ENCODE results near the gene IFRD2.

Gene IFRD2, protein sequence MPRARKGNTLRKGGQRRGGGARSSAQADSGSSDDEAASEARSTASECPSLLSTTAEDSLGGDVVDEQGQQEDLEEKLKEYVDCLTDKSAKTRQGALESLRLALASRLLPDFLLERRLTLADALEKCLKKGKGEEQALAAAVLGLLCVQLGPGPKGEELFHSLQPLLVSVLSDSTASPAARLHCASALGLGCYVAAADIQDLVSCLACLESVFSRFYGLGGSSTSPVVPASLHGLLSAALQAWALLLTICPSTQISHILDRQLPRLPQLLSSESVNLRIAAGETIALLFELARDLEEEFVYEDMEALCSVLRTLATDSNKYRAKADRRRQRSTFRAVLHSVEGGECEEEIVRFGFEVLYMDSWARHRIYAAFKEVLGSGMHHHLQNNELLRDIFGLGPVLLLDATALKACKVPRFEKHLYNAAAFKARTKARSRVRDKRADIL

DNA sequence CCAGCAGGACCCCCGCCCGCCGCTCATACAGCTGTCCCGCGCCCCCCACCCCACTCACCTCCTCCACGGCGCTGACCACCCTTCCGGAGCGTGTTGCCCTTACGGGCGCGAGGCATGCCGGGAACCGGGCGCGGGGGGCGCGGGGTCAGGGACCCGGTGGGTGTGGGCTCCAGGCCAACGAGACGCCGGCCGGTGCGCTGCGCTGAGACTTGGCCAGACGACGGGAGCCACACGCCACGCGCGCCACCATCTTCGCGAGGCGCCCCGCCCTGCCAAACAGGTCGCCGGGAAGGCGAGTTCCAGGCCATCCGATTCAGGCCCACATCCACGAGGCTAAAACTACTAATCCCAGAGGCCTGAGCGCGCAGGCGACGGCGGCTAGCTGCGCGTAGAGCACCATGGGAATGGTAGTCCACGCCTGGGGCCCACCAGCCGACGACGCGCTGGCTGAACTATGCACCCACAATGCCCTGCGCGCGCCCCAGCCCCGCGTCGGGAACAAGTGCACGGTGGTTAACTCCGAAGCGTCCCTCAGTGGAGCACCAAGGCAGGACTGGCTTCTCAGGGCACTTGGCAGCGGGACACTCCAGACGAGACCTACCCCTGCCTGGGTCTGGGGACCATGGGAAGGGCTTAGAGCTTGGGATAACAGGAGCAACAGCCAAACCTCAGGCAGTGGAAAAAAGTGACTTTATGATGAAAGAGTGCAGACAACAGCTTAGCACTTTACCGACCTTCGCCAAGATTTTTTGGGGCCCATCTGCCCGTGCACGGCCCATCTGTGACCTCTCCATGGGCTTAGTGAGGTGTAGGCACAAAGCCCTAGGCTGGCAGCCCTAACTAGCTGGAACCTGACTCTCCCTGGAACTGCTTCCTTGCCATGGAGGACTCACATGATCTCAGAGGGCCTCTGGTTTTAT lies at the start of gene IFRD2:
Gene IFRD2 (minus strand): TSS at position 271 of the 920 bp plus-strand sequence. CDS start 155 bp downstream, at position 116.
- Histone ChIP-seq H3K4me1 (ENCODE audit: control insufficient read depth, insufficient read depth, low read length) (peaks cover 13% of the 10 kb centered on the region), H3K9ac (ENCODE audit: low read length) (peak within 1 kb of the TSS; percentile 57), H3K27me3 (ENCODE audit: control insufficient read depth, insufficient read depth, low read length) (no peaks in the 10 kb centered on the region), H3K4me3 (ENCODE audit: low read length) (peak within 1 kb of the TSS; percentile 75), H3K27ac (ENCODE audit: low read depth, low read length) (peak within 1 kb of the TSS; percentile 95), H3K36me3 (ENCODE audit: control insufficient read depth, insufficient read depth, low read length) (peaks cover 15% of the 10 kb centered on the region)

DNA sequence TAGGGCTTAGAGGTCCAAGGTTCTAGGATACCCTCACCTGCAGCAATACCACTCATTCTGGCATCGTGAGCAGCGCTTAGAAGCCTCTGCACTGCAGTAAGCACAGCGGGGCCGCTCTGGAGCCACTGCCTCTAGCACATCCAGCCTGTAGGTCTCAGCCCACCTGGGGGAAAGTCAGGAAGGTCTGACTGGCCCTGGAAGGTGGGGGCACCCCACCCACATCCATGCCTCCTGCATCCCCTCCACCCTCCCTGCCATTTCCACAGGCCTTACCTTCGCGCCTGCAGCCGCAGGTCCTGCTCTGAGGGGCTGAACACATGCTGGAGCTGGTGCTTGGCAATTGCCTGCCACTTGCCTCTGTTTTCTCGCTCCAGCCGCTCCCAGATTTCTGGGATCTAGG lies 49.3 kb upstream of the IFRD2 start:
- Histone ChIP-seq H3K9ac (ENCODE audit: low read length) (no peak overlapping the region), H3K4me1 (ENCODE audit: control insufficient read depth, insufficient read depth, low read length) (peaks cover 4% of the 10 kb centered on the region), H3K36me3 (ENCODE audit: control insufficient read depth, insufficient read depth, low read length) (no peaks in the 10 kb centered on the region), H3K27me3 (ENCODE audit: control insufficient read depth, insufficient read depth, low read length) (no peaks in the 10 kb centered on the region), H3K4me3 (ENCODE audit: low read length) (peak overlapping the region; percentile 76), H3K27ac (ENCODE audit: low read depth, low read length) (no peak overlapping the region)

DNA sequence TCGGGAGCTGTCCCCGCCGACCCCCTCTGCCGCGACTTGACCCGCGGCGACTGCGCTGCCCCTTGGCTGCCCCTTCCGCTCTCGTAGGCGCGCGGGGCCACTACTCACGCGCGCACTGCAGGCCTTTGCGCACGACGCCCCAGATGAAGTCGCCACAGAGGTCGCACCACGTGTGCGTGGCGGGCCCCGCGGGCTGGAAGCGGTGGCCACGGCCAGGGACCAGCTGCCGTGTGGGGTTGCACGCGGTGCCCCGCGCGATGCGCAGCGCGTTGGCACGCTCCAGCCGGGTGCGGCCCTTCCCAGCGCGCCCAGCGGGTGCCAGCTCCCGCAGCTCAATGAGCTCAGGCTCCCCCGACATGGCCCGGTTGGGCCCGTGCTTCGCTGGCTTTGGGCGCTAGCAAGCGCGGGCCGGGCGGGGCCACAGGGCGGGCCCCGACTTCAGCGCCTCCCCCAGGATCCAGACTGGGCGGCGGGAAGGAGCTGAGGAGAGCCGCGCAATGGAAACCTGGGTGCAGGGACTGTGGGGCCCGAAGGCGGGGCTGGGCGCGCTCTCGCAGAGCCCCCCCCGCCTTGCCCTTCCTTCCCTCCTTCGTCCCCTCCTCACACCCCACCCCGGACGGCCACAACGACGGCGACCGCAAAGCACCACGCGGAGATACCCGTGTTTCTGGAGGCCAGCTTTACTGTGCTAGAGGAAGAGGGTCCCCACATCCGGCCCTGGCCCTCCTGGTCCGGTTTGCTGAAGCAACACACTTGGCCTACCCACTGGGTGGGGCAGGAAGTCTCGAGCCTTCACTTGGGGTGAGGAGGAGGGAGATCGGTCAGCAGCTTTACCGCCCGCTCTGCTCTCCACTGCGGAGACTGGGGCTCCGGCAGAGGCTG lies 48.5 kb upstream of the IFRD2 start, which contains the start of gene RASSF1:
Gene RASSF1 (minus strand): TSS at position 389 of the 882 bp plus-strand sequence. CDS start 31 bp downstream, at position 358.
- no peaks in the 10 kb centered on the region for H3K27me3 ChIP-seq (ENCODE audit: control insufficient read depth, insufficient read depth, low read length)
- peaks cover 7% of the 10 kb centered on the region for H3K4me1 ChIP-seq (ENCODE audit: control insufficient read depth, insufficient read depth, low read length)
- H3K27ac ChIP-seq (ENCODE audit: low read depth, low read length), result peak within 1 kb of the TSS; percentile 67
- H3K4me3 ChIP-seq (ENCODE audit: low read length), result peak within 1 kb of the TSS; percentile 76
- peak within 1 kb of the TSS; percentile 69 for H3K9ac ChIP-seq (ENCODE audit: low read length)
- no peaks in the 10 kb centered on the region for H3K36me3 ChIP-seq (ENCODE audit: control insufficient read depth, insufficient read depth, low read length)

DNA sequence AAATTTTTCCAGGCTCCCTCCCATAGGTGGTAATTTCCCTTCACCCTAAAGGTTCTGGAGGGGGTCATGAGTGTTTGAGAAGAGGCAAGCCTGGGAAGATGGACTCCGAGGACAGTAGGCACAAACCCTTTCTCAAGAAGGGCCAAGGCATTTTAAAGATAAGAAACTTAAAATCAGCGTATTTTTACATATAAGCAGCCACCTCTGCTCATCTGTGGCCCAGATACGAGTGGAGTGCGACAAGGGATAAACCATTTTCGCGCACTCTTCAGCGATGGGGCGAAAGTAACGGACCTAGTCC lies 47.9 kb upstream of the IFRD2 start:
- Histone ChIP-seq H3K4me1 (ENCODE audit: control insufficient read depth, insufficient read depth, low read length) (peaks cover 7% of the 10 kb centered on the region), H3K27me3 (ENCODE audit: control insufficient read depth, insufficient read depth, low read length) (no peaks in the 10 kb centered on the region), H3K4me3 (ENCODE audit: low read length) (peak overlapping the region; percentile 76), H3K27ac (ENCODE audit: low read depth, low read length) (peak overlapping the region; percentile 67), H3K9ac (ENCODE audit: low read length) (peak overlapping the region; percentile 69), H3K36me3 (ENCODE audit: control insufficient read depth, insufficient read depth, low read length) (no peaks in the 10 kb centered on the region)

DNA sequence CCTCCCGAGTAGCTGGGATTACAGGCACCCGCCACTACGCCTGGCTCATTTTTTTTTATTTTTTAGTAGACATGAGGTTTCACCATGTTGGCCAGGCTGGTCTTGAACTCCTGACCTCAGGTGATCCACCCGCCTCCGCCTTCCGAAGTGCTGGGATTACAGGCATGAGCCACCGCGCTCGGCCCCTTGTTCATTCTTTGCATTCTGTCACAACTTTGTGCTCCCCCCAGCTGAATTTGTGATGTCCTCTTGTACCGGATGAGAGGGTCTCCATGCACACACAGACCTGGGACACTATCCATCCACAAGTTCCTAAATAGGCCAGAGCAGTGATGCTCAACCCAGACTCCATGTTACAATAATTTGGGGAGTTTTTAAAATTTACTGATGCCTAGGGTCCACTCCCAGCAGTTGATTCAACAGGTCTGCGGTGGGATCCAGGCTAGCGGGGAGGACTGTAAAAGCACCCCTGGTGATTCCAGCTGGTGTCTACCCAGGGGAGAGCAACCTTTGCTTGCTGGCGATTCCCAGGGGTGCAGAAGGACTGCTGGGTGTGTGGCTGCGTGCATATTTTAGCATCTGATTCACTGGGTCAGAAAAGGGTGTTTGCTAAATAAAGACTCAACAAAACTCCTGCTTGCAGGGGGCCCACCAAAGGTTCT lies 47.4 kb upstream of the IFRD2 start:
- Histone ChIP-seq H3K9ac (ENCODE audit: low read length) (peak overlapping the region; percentile 69), H3K4me3 (ENCODE audit: low read length) (peak overlapping the region; percentile 76), H3K4me1 (ENCODE audit: control insufficient read depth, insufficient read depth, low read length) (peaks cover 7% of the 10 kb centered on the region)

DNA sequence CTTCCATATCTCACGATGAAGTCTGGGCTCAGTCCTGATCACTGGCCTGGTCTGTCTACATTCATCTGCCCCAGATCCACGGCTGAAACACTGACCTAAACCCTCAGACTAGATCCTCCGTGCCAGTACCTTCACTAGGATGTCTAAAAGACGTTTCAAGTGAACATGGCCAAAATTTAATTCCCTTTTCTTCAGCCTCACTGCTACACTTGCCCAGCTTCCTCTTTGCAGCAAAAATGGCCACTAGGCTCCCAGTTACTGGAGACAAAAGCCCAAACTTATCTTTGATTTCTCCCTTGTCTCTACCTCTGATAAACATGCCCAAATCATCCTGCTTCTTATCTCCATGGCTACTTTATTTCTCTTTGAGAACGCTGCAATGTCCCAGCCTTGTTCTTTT lies 46.7 kb upstream of the IFRD2 start:
- Histone ChIP-seq H3K36me3 (ENCODE audit: control insufficient read depth, insufficient read depth, low read length) (no peaks in the 10 kb centered on the region), H3K9ac (ENCODE audit: low read length) (no peak overlapping the region), H3K4me3 (ENCODE audit: low read length) (peak overlapping the region; percentile 45), H3K27me3 (ENCODE audit: control insufficient read depth, insufficient read depth, low read length) (no peaks in the 10 kb centered on the region), H3K27ac (ENCODE audit: low read depth, low read length) (peak overlapping the region; percentile 38), H3K4me1 (ENCODE audit: control insufficient read depth, insufficient read depth, low read length) (peaks cover 7% of the 10 kb centered on the region)

More for the DNA sequence above, 47.4 kb upstream of the IFRD2 start:
- Histone ChIP-seq H3K27ac (ENCODE audit: low read depth, low read length) (peak overlapping the region; percentile 1), H3K36me3 (ENCODE audit: control insufficient read depth, insufficient read depth, low read length) (no peaks in the 10 kb centered on the region), H3K27me3 (ENCODE audit: control insufficient read depth, insufficient read depth, low read length) (no peaks in the 10 kb centered on the region)

DNA sequence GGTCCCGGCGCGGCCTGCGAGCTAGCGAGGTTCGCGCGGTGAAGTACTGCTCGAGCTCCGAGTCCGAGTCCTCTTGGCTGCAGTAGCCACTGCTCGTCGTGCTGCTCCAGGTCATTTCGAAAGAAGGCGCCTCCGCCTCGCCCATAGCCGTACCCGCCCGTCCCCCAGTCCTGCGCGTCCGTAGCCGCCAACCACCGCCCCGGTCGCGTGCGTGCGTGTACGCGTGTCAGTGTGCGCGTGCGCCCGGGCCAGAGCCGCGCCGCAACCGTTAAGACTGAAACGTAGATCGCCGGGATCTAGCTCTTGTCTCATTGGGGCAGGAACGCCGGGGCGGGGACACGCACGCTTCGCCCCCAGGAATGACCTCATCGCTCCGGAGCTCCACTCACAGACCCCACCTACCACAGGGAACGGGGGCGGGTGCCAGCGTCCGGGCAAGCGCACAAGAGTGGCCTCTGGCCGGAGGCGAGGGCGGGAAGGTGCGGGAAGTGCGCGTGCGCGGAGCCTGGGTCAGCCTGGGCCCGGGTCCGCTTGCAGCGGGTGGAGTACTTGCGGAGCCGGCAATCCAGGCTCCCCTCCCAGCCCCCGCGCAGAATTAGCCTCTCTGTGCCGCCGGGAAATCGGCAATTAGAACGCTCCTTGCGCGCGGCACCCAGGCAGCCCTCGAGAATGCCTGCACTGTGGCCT lies 45.1 kb upstream of the IFRD2 start:
- H3K4me1 ChIP-seq (ENCODE audit: control insufficient read depth, insufficient read depth, low read length), result peaks cover 7% of the 10 kb centered on the region

DNA sequence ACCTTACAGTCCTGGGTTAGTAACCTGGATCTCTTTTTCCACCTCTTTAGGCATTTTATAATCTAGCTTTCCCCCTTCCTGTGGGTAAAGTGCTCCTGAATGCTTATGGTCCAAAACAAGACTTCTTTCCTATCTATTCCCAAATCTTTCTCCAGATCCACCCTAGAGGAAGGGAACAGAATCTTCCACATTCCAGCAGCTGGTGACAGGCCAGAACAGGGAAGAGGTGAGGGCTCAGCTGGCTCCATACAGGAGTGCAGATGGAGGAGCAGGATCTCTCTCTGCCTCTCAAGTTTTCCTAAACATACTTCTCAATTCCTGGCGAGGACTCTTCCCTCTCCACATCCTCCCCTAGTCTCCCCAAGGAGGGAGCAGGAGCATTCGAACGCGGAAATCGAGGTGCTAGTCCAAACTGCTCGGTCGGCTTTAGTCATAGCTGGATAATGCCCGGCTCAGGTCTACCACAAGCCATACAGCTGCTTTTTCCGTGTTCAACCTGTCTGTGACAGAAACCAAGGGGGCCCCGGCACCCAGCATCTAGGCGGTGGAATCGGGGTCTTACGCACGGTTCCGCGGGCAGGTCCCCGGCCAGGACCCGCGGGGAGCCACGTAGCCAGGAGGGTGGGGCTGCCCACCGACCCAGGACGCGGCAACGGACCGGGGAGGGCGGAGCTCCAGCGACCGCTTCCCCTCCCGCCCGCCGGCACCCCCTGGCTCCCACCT lies 44.4 kb upstream of the IFRD2 start:
- Histone ChIP-seq H3K36me3 (ENCODE audit: control insufficient read depth, insufficient read depth, low read length) (no peaks in the 10 kb centered on the region), H3K4me3 (ENCODE audit: low read length) (peak overlapping the region; percentile 87), H3K27ac (ENCODE audit: low read depth, low read length) (peak overlapping the region; percentile 96), H3K27me3 (ENCODE audit: control insufficient read depth, insufficient read depth, low read length) (no peaks in the 10 kb centered on the region), H3K4me1 (ENCODE audit: control insufficient read depth, insufficient read depth, low read length) (peaks cover 7% of the 10 kb centered on the region), H3K9ac (ENCODE audit: low read length) (peak overlapping the region; percentile 85)

More for the DNA sequence above, 45.1 kb upstream of the IFRD2 start:
- H3K4me3 ChIP-seq (ENCODE audit: low read length), result peak overlapping the region; percentile 87
- peak overlapping the region; percentile 85 for H3K9ac ChIP-seq (ENCODE audit: low read length)
- H3K27me3 ChIP-seq (ENCODE audit: control insufficient read depth, insufficient read depth, low read length), result no peaks in the 10 kb centered on the region
- peak overlapping the region; percentile 96 for H3K27ac ChIP-seq (ENCODE audit: low read depth, low read length)
- H3K36me3 ChIP-seq (ENCODE audit: control insufficient read depth, insufficient read depth, low read length), result no peaks in the 10 kb centered on the region

DNA sequence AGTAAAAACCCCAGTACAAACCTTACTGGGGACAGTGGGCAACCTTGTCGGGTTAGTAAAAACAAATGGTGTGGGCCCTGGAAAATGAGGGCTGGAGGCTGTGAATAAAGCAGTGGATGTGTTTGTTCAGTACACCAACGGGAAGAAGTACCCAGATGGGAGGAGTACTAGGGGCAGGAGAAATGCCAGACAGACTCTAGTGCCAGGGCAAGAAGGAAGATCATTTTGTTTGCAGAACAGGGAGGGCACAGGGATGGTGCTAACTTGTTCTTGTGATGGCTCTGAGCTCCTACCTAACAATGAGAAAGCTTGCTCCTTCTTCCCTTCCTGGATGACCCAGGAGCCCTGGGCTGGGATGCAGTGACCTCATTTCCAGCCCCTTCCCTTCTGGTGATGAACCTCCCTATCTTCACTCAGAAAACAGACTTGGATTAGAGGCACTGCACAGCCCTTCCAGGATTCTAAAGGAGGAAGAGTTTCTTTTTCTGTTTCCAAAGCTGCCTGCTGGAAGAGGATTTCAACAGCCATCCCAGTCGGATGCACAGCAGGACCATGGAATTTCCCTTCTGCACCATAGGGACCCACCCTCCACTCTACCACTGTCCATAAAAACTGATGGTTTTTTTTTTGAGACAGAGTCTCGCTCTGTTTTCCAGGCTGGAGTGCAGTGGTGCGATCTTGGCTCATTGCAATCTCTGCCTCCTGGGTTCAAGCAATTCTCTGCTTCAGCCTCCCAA lies 42.3 kb upstream of the IFRD2 start:
- Histone ChIP-seq H3K4me1 (ENCODE audit: control insufficient read depth, insufficient read depth, low read length) (peaks cover 3% of the 10 kb centered on the region), H3K4me3 (ENCODE audit: low read length) (no peak overlapping the region), H3K27ac (ENCODE audit: low read depth, low read length) (no peak overlapping the region), H3K9ac (ENCODE audit: low read length) (no peak overlapping the region), H3K36me3 (ENCODE audit: control insufficient read depth, insufficient read depth, low read length) (peaks cover 6% of the 10 kb centered on the region), H3K27me3 (ENCODE audit: control insufficient read depth, insufficient read depth, low read length) (no peaks in the 10 kb centered on the region)

DNA sequence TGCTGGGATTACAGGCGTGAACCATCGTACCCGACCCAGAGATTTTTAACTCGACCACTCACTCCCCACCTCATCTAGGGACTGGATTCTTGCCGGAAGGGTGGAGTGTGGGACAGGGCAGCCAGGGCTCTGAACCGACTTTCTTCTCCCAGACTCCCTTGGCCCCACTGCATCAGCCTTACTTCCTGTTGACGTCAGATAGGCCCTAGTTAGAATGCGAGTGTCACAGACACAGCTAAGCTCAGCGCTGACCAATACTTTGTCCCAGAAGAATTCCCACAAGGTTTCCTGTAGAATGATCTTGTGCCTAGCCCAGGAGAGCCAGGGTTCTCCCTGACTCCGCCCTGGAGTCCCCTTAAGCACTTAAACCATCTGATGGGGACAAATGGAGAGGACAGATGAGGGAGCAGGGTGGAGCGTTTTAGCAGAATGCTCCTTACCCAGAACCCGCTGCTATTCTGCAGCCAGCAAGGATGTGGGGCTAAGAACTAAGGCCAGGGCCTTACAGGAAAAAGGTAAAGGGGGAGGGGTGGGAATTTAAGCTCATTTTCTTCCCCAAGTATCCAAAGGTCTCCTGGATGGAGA lies 41.6 kb upstream of the IFRD2 start:
- Histone ChIP-seq H3K9ac (ENCODE audit: low read length) (no peak overlapping the region), H3K36me3 (ENCODE audit: control insufficient read depth, insufficient read depth, low read length) (peaks cover 6% of the 10 kb centered on the region), H3K27me3 (ENCODE audit: control insufficient read depth, insufficient read depth, low read length) (no peaks in the 10 kb centered on the region), H3K4me3 (ENCODE audit: low read length) (no peak overlapping the region), H3K27ac (ENCODE audit: low read depth, low read length) (no peak overlapping the region), H3K4me1 (ENCODE audit: control insufficient read depth, insufficient read depth, low read length) (peaks cover 3% of the 10 kb centered on the region)
